ENCODE measurements around the gene GDPD4. TPM values are rescaled to one million over a fixed set of nuclear protein-coding genes. Genes with fewer than 3 reads are reported as not detected.
A peak's percentile ranks its signal among the peaks of the same experiment; 100 is the strongest.

The GDPD4 gene
- polyA plus RNA-seq, 2 of the 4 experiments (the other 2 are of a cell fraction) = not detected

GRCh38 chr11:77170107-77170506, 131.4 kb downstream of the GDPD4 start:
- Histone ChIP-seq H3K4me1 (no peaks in the 10 kb centered on the region), H3K4me3 (no peak overlapping the region), H3K9me3 (no peaks in the 10 kb centered on the region), H3K4me2 (no peak overlapping the region), H3K27ac (no peak overlapping the region)
- no peak for ATAC-seq
- TF ChIP-seq ESRRA (IDR thresholded peaks at IDR 0.05; ENCODE audit: borderline replicate concordance, low read length) = no peak
- TF ChIP-seq TFCP2L1 (CRISPR knock-in tag; IDR thresholded peaks at IDR 0.05) = no peak
- TF ChIP-seq KDM5A (IDR thresholded peaks at IDR 0.05) = no peak
- TF ChIP-seq CHD2 (IDR thresholded peaks at IDR 0.05; ENCODE audit: low read length, partially characterized antibody) = no peak
- 92% methylated on average over 5 of the region's 5 CpGs for WGBS (ENCODE audit: missing lambda C conversion rate)
- ChIA-PET POLR2A (no interaction called here), CTCF (interaction anchor here (0.8 to 2.5 kb wide), 4 partner anchors 18 to 448 kb away, joined by 3 to 8 read pairs (median 4); no protein-coding TSS in a partner anchor)
- DNase-seq (ENCODE audit: low read depth in 1 of 2, low spot score in 1 of 2) = no peak
- no peak for FAIRE-seq

GRCh38 chr11:77167791-77168190, 133.7 kb downstream of the GDPD4 start:
- CTCF ChIA-PET = interaction anchor here (0.6 to 2.5 kb wide), 4 partner anchors 9 to 443 kb away, joined by 3 to 11 read pairs (median 6); partner anchors contain the start of gene MYO7A
- WGBS (ENCODE audit: missing lambda C conversion rate) = 63% methylated on average over 8 of the region's 8 CpGs
- TF ChIP-seq HEYL (CRISPR knock-in tag; IDR thresholded peaks at IDR 0.05) (no peak), ATOH8 (CRISPR knock-in tag; IDR thresholded peaks at IDR 0.05; ENCODE audit: low read depth) (no peak), ZNF302 (CRISPR knock-in tag; IDR thresholded peaks at IDR 0.05) (no peak), HOXA7 (CRISPR knock-in tag; IDR thresholded peaks at IDR 0.05) (no peak), CTCF (IDR thresholded peaks at IDR 0.05) (no peak), USF2 (IDR thresholded peaks at IDR 0.05) (no peak), RAD21 (conservative IDR thresholded peaks at IDR 0.05 in 1 of 2, IDR thresholded peaks at IDR 0.05 in 1 of 2) (no peak), ELK1 (IDR thresholded peaks at IDR 0.05; ENCODE audit: low read depth, low read length) (no peak), HOXB13 (CRISPR knock-in tag; IDR thresholded peaks at IDR 0.05; ENCODE audit: low read depth) (no peak), MAFK (IDR thresholded peaks at IDR 0.05; ENCODE audit: partially characterized antibody) (no peak), FOSL2 (IDR thresholded peaks at IDR 0.05) (no peak), FOSL2 (CRISPR knock-in tag; IDR thresholded peaks at IDR 0.05) (no peak), FOSB (CRISPR knock-in tag; IDR thresholded peaks at IDR 0.05) (no peak), EHMT2 (IDR thresholded peaks at IDR 0.05; ENCODE audit: low read depth) (no peak), JUNB (IDR thresholded peaks at IDR 0.05) (no peak), EP300 (IDR thresholded peaks at IDR 0.05) (no peak)
- FAIRE-seq = no peak
- ATAC-seq = peak in 1 of 2 experiments; percentile 15; a peak in 1 of 6 replicates
- Histone ChIP-seq H3K4me3 (no peak overlapping the region), H3K4me1 (no peaks in the 10 kb centered on the region), H3K27ac (no peak overlapping the region), H3K9me3 (no peaks in the 10 kb centered on the region), H3K4me2 (no peak overlapping the region)
- DNase-seq (ENCODE audit: low read depth in 1 of 2, low spot score in 1 of 2) = no peak
- POLR2A ChIA-PET = no interaction called here
